SU-DHL-6 (cell line): ENCODE data around the gene FLOT2.
"Not testable (repeated sequence)": the region's sequence is repeated elsewhere in the genome, so short reads cannot be mapped to it uniquely, and the experiment has no call there.

Experiments used
- H2AFZ ChIP-seq: fragments of 200-600 bp; sonication (generic); 2 replicates; pipeline ENCODE4 v1.6.1; 2014; ENCODE audit warnings: low read depth, mild to moderate bottlenecking, moderate library complexity, mixed read lengths, antibody characterized with exemption, low read length; ENCODE audit not compliant: severe bottlenecking
- H3F3A ChIP-seq: fragments of 200-600 bp; shearing (Covaris generic); 2 replicates; pipeline ENCODE4 v1.6.0; 2016; ENCODE audit warnings: antibody characterized with exemption, mild to moderate bottlenecking; ENCODE audit not compliant: insufficient read depth
- H3K27ac ChIP-seq: fragments of 200-600 bp; sonication (generic); 2 replicates; pipeline ENCODE4 v1.5.1; 2016; ENCODE audit warnings: low read depth, mild to moderate bottlenecking, low read length, moderate library complexity, mixed read lengths
- H3K27me3 ChIP-seq: fragments of 200-600 bp; sonication (generic), shearing (Covaris generic); 2 replicates; pipeline ENCODE4 v1.6.0; 2014; ENCODE audit warnings: mild to moderate bottlenecking, low read length
- H3K36me3 ChIP-seq: fragments of 200-600 bp; sonication (generic); 2 replicates; pipeline ENCODE4 v1.6.1; 2014; ENCODE audit warnings: mild to moderate bottlenecking, low read length, mixed read lengths
- H3K4me2 ChIP-seq: fragments of 300-600, 200-600 bp; shearing (Covaris generic), sonication (generic); 2 replicates; pipeline ENCODE4 v1.6.0; 2014; ENCODE audit warnings: low read length, low read depth, mild to moderate bottlenecking; ENCODE audit not compliant: poor library complexity, severe bottlenecking
- H3K4me3 ChIP-seq: fragments of 200-600 bp; sonication (generic); 2 replicates; pipeline ENCODE4 v1.5.1; 2014; ENCODE audit warnings: antibody characterized with exemption, low read length, mild to moderate bottlenecking, mixed read lengths; ENCODE audit not compliant: insufficient read depth, poor library complexity, severe bottlenecking
- H3K79me2 ChIP-seq: fragments of 200-600 bp; sonication (generic); 2 replicates; pipeline ENCODE4 v1.6.1; 2014; ENCODE audit warnings: mild to moderate bottlenecking, low read length, moderate library complexity; ENCODE audit not compliant: insufficient read depth
- H3K9ac ChIP-seq: fragments of 200-600 bp; sonication (generic); 2 replicates; pipeline ENCODE4 v1.7.0; 2014; ENCODE audit warnings: mild to moderate bottlenecking, low read length
- H3K9me2 ChIP-seq: fragments of 200-600 bp; sonication (generic); replicated peaks from 2 replicates; pipeline ENCODE4 v1.6.1; 2014; ENCODE audit warnings: low read length; ENCODE audit not compliant: insufficient read depth
- H3K9me3 ChIP-seq: fragments of 200-600 bp; sonication (generic); 2 replicates; pipeline ENCODE4 v1.6.1; 2014; ENCODE audit warnings: low read length, mixed read lengths; ENCODE audit not compliant: insufficient read depth
- H4K20me1 ChIP-seq: fragments of 200-600 bp; sonication (generic); 2 replicates; pipeline ENCODE4 v1.6.1; 2014; ENCODE audit warnings: low read depth, mild to moderate bottlenecking, antibody characterized with exemption, low read length, moderate library complexity, mixed read lengths
- EZH2phosphoT487 ChIP-seq: fragments of 200-600 bp; sonication (generic), shearing (Covaris generic); conservative IDR thresholded peaks from 2 replicates; pipeline ENCODE4 v1.6.1; 2018; ENCODE audit warnings: mild to moderate bottlenecking, antibody characterized with exemption, low read length, moderate library complexity, mixed read lengths
- TF ChIP-seq, protein P1 (sequence below): fragments of 200-600 bp; sonication (generic); IDR thresholded peaks from one replicate; pipeline ENCODE4 v1.5.1; 2017; ENCODE audit warnings: antibody characterized with exemption, mild to moderate bottlenecking, low read length, moderate library complexity; ENCODE audit not compliant: insufficient read depth, poor library complexity, severe bottlenecking

Gene FLOT2

DNA sequence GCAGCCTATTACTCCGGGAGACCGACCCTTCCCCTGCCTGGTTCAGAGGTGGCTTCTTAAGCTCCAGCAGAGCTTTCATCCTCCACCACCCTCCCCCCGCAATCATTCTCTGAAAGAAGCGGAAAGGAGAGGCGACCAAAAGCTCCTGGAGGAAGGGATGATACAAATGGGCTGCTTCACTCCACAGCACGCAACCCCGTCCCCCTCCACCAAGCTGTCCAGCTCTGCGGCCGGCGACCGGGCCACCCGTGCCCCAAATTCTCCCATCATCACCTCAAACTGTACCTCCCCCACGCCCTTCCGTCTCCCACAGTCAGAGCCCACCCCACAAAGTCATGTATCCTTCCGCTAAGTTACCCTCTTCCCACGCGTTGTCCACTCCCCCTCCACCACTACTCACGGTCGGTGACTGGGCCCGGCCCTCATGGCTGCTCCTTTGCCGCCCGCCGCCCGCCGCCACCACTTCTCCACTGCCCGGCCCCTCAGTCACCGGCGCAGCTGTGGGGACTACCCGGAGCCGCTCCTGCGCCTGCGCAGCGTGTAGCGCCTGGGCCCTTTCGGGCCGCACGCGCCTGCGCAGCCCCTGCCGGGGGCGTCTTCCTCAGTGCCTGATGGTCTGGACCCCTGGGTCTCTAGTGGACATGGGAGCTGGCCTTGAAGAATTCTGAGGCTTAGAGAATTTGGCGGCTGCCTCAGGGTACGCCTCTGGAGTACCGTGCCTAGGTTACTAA, 55.1 kb downstream of the FLOT2 start, which contains the start of gene FAM222B:
TSS of gene FAM222B (minus strand) at position 509 of the 731 bp plus-strand sequence. CDS start 76,123 bp downstream, outside the sequence.
- H3F3A ChIP-seq: no peaks in the 10 kb centered on the region
- H3K9me3 ChIP-seq: no peaks in the 10 kb centered on the region
- TF ChIP-seq EZH2phosphoT487: no peak
- peak within 1 kb of the TSS; percentile 91 for H3K4me3 ChIP-seq
- no peaks in the 10 kb centered on the region for H3K27me3 ChIP-seq
- peak within 1 kb of the TSS; percentile 85 for H3K9ac ChIP-seq
- peak within 1 kb of the TSS; percentile 96 for H2AFZ ChIP-seq
- peak within 1 kb of the TSS; percentile 63 for H3K4me2 ChIP-seq
- no peaks in the 10 kb centered on the region for H3K9me2 ChIP-seq
- H3K27ac ChIP-seq: peak within 1 kb of the TSS; percentile 42
- peaks cover 48% of the 10 kb centered on the region for H3K79me2 ChIP-seq
- H3K36me3 ChIP-seq: no peaks in the 10 kb centered on the region
- no peaks in the 10 kb centered on the region for H4K20me1 ChIP-seq

DNA sequence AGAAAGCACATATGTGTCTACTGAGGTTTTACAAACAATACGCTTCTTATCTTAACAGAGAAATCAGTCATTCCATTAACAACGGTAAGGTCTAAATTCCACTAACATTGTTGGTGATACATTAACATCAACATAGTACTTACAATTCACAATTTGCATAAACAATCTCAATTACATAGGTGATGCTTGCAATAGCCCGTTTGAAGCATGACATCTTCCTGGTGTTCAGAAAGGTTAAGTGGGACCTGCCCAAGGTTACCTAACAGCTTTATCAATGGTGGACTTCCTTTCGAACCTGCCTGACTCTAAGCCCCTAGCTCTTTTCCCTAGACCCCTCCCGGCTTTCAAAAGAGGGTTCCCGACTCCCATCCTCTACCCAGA, 55.6 kb downstream of the FLOT2 start:
- Histone ChIP-seq H3K9me3 (no peaks in the 10 kb centered on the region), H3K36me3 (no peaks in the 10 kb centered on the region), H2AFZ (peak overlapping the region; percentile 96), H3K4me3 (peak overlapping the region; percentile 91), H3K79me2 (peaks cover 49% of the 10 kb centered on the region), H3F3A (no peaks in the 10 kb centered on the region), H3K27ac (peak overlapping the region; percentile 42), H3K4me2 (peak overlapping the region; percentile 63), H4K20me1 (no peaks in the 10 kb centered on the region), H3K9ac (peak overlapping the region; percentile 85), H3K27me3 (no peaks in the 10 kb centered on the region), H3K9me2 (no peaks in the 10 kb centered on the region)
- no peak for TF ChIP-seq EZH2phosphoT487
- TF ChIP-seq, protein P1, sequence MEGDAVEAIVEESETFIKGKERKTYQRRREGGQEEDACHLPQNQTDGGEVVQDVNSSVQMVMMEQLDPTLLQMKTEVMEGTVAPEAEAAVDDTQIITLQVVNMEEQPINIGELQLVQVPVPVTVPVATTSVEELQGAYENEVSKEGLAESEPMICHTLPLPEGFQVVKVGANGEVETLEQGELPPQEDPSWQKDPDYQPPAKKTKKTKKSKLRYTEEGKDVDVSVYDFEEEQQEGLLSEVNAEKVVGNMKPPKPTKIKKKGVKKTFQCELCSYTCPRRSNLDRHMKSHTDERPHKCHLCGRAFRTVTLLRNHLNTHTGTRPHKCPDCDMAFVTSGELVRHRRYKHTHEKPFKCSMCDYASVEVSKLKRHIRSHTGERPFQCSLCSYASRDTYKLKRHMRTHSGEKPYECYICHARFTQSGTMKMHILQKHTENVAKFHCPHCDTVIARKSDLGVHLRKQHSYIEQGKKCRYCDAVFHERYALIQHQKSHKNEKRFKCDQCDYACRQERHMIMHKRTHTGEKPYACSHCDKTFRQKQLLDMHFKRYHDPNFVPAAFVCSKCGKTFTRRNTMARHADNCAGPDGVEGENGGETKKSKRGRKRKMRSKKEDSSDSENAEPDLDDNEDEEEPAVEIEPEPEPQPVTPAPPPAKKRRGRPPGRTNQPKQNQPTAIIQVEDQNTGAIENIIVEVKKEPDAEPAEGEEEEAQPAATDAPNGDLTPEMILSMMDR: no peak

DNA sequence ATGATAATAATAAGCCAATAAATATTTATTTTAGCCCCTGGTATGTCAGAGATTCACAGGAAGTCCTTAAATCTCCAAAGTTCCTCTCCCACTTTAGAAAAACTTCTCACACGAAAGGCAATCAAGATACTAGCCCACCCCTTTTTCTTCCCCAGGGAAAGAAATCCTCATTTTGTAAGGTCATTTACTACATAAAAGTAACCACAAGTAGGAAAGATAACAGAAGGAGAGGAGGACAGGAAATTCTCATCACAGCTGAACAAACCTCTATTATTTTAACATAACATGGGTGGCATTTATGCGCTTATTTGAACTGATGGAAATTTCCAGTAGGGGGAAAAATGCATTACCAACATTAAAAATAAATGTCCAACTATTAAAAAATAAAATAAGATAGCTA, 58.3 kb downstream of the FLOT2 start:
- H3K4me3 ChIP-seq: no peak overlapping the region
- H3K9me3 ChIP-seq: no peaks in the 10 kb centered on the region
- no peak overlapping the region for H3K27ac ChIP-seq
- no peaks in the 10 kb centered on the region for H3K27me3 ChIP-seq
- TF ChIP-seq, protein P1: no peak
- TF ChIP-seq EZH2phosphoT487: no peak
- no peak overlapping the region for H2AFZ ChIP-seq
- no peaks in the 10 kb centered on the region for H3K9me2 ChIP-seq
- no peaks in the 10 kb centered on the region for H3F3A ChIP-seq
- no peaks in the 10 kb centered on the region for H3K36me3 ChIP-seq
- peaks cover 64% of the 10 kb centered on the region for H3K79me2 ChIP-seq
- H4K20me1 ChIP-seq: no peaks in the 10 kb centered on the region
- H3K9ac ChIP-seq: no peak overlapping the region
- H3K4me2 ChIP-seq: peak overlapping the region; percentile 28

DNA sequence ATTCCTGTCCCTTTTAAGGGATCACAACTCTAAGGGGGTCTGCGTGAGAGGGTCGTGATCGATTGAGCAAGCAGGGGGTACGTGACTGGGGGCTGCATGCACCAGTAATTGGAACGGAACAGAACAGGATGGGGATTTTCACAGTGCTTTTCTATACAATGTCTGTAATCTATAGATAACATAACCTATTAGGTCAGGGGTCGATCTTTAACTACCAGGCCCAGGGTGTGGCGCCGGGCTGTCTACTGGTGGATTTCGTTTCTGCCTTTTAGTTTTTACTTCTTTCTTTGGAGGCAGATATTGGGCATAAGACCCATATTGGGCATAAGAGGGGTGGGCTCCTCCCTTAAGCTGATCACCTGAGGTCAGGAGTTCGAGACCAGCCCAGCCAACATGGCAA, 61.0 kb downstream of the FLOT2 start:
- not testable (repeated sequence) for H3K9me2 ChIP-seq, H3K4me3 ChIP-seq, H3K9ac ChIP-seq, H3K4me2 ChIP-seq, H4K20me1 ChIP-seq, H3K27ac ChIP-seq, H3K27me3 ChIP-seq, H2AFZ ChIP-seq, H3K36me3 ChIP-seq, H3F3A ChIP-seq, H3K9me3 ChIP-seq
- H3K79me2 ChIP-seq: peaks cover 74% of the 10 kb centered on the region
